ENCODE results near the gene THOC3.
"Not testable (repeated sequence)": the region's sequence is repeated elsewhere in the genome, so short reads cannot be mapped to it uniquely, and the experiment has no call there.

- TF ChIP-seq, protein P1, sequence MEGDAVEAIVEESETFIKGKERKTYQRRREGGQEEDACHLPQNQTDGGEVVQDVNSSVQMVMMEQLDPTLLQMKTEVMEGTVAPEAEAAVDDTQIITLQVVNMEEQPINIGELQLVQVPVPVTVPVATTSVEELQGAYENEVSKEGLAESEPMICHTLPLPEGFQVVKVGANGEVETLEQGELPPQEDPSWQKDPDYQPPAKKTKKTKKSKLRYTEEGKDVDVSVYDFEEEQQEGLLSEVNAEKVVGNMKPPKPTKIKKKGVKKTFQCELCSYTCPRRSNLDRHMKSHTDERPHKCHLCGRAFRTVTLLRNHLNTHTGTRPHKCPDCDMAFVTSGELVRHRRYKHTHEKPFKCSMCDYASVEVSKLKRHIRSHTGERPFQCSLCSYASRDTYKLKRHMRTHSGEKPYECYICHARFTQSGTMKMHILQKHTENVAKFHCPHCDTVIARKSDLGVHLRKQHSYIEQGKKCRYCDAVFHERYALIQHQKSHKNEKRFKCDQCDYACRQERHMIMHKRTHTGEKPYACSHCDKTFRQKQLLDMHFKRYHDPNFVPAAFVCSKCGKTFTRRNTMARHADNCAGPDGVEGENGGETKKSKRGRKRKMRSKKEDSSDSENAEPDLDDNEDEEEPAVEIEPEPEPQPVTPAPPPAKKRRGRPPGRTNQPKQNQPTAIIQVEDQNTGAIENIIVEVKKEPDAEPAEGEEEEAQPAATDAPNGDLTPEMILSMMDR (IDR thresholded peaks at IDR 0.05; ENCODE audit: poor library complexity): not testable (repeated sequence)
- not testable (repeated sequence) for TF ChIP-seq EZH2 (IDR thresholded peaks at IDR 0.05; ENCODE audit: borderline replicate concordance); EZH2phosphoT487 (IDR thresholded peaks at IDR 0.05; ENCODE audit: low read depth, severe bottlenecking, unreplicated experiment)
Observed at GRCh38 chr5:175997979-175998378, 29.9 kb upstream of the THOC3 start.

Data from hepatocyte (in vitro differentiated cells).